HEK293 (cell line): ENCODE data around the gene HOXA10.

Experiments
- ATF2 ChIP-seq: fragments of 450-650 bp; formaldehyde crosslinking; IDR thresholded peaks from 2 replicates; pipeline ENCODE4 v1.5.1; 2016; ENCODE audit warnings: missing biosample characterization, missing genetic modification characterization, low read depth
- BCL11A ChIP-seq: fragments of 450-650 bp; formaldehyde crosslinking; IDR thresholded peaks from 2 replicates; pipeline ENCODE4 v1.5.1; 2016; ENCODE audit warnings: low read depth, missing biosample characterization, missing genetic modification characterization
- FEZF1 ChIP-seq: fragments of 450-650 bp; formaldehyde crosslinking; IDR thresholded peaks from 2 replicates; pipeline ENCODE4 v1.5.1; 2016; ENCODE audit warnings: missing biosample characterization, missing genetic modification characterization
- HIC1 ChIP-seq: fragments of 450-650 bp; formaldehyde crosslinking; IDR thresholded peaks from 2 replicates; pipeline ENCODE4 v1.5.1; 2016; ENCODE audit warnings: missing biosample characterization, missing genetic modification characterization
- INSM2 ChIP-seq: fragments of 450-650 bp; formaldehyde crosslinking; IDR thresholded peaks from 2 replicates; pipeline ENCODE4 v1.5.1; 2016; ENCODE audit warnings: missing biosample characterization, missing genetic modification characterization
- RBAK ChIP-seq: fragments of 450-650 bp; formaldehyde crosslinking; IDR thresholded peaks from 2 replicates; pipeline ENCODE4 v1.5.1; 2016; ENCODE audit warnings: missing biosample characterization, missing genetic modification characterization
- REST ChIP-seq: fragments of 450-650 bp; formaldehyde crosslinking; IDR thresholded peaks from 2 replicates; pipeline ENCODE4 v1.5.1; 2016; ENCODE audit warnings: missing biosample characterization, missing genetic modification characterization
- ZBTB1 ChIP-seq: fragments of 450-650 bp; formaldehyde crosslinking; IDR thresholded peaks from 2 replicates; pipeline ENCODE4 v1.5.1; 2016; ENCODE audit warnings: missing biosample characterization, missing genetic modification characterization
- ZBTB8A ChIP-seq: fragments of 450-650 bp; formaldehyde crosslinking; IDR thresholded peaks from 2 replicates; pipeline ENCODE4 v1.5.1; 2016; ENCODE audit warnings: missing biosample characterization, missing genetic modification characterization
- ZNF202 ChIP-seq: fragments of 450-650 bp; formaldehyde crosslinking; IDR thresholded peaks from 2 replicates; pipeline ENCODE4 v1.5.1; 2016; ENCODE audit warnings: missing biosample characterization, missing genetic modification characterization, borderline replicate concordance
- ZNF214 ChIP-seq: fragments of 450-650 bp; formaldehyde crosslinking; IDR thresholded peaks from 2 replicates; pipeline ENCODE4 v1.5.1; 2017; ENCODE audit warnings: missing biosample characterization, mild to moderate bottlenecking, missing genetic modification characterization, borderline replicate concordance
- ZNF292 ChIP-seq: fragments of 450-650 bp; formaldehyde crosslinking; IDR thresholded peaks from 2 replicates; pipeline ENCODE4 v1.5.1; 2016; ENCODE audit warnings: low read depth, missing biosample characterization, missing genetic modification characterization, borderline replicate concordance
- ZNF350 ChIP-seq: fragments of 450-650 bp; formaldehyde crosslinking; IDR thresholded peaks from 2 replicates; pipeline ENCODE4 v1.5.0; 2017; ENCODE audit warnings: missing biosample characterization, mild to moderate bottlenecking, missing genetic modification characterization
- ZNF394 ChIP-seq: fragments of 450-650 bp; formaldehyde crosslinking; IDR thresholded peaks from 2 replicates; pipeline ENCODE4 v1.5.1; 2016; ENCODE audit warnings: missing biosample characterization, missing genetic modification characterization, mild to moderate bottlenecking, moderate library complexity, borderline replicate concordance
- ZNF404 ChIP-seq: fragments of 450-650 bp; formaldehyde crosslinking; IDR thresholded peaks from 2 replicates; pipeline ENCODE4 v1.5.1; 2017; ENCODE audit warnings: missing biosample characterization, missing genetic modification characterization
- ZNF449 ChIP-seq: fragments of 450-650 bp; formaldehyde crosslinking; IDR thresholded peaks from 2 replicates; pipeline ENCODE4 v1.5.1; 2017; ENCODE audit warnings: missing biosample characterization, mild to moderate bottlenecking, missing genetic modification characterization, moderate library complexity
- ZNF501 ChIP-seq: fragments of 450-650 bp; formaldehyde crosslinking; IDR thresholded peaks from 2 replicates; pipeline ENCODE4 v1.5.1; 2016; ENCODE audit warnings: missing biosample characterization, missing genetic modification characterization
- ZNF585B ChIP-seq: fragments of 450-650 bp; formaldehyde crosslinking; IDR thresholded peaks from 2 replicates; pipeline ENCODE4 v1.5.1; 2016; ENCODE audit warnings: missing biosample characterization, missing genetic modification characterization
- ZNF596 ChIP-seq: fragments of 450-650 bp; IDR thresholded peaks from 2 replicates; pipeline ENCODE4 v1.5.0; 2018; ENCODE audit warnings: missing biosample characterization, mild to moderate bottlenecking, missing genetic modification characterization, moderate library complexity
- ZNF623 ChIP-seq: fragments of 450-650 bp; formaldehyde crosslinking; IDR thresholded peaks from 2 replicates; pipeline ENCODE4 v1.5.1; 2016; ENCODE audit warnings: missing biosample characterization, missing genetic modification characterization
- ZNF664 ChIP-seq: fragments of 450-650 bp; formaldehyde crosslinking; IDR thresholded peaks from 2 replicates; pipeline ENCODE4 v1.5.1; 2016; ENCODE audit warnings: missing biosample characterization, missing genetic modification characterization
- ZNF670 ChIP-seq: fragments of 450-650 bp; formaldehyde crosslinking; IDR thresholded peaks from 2 replicates; pipeline ENCODE4 v1.5.1; 2016; ENCODE audit warnings: missing biosample characterization, missing genetic modification characterization, low read depth
- ZNF677 ChIP-seq: fragments of 450-650 bp; IDR thresholded peaks from 2 replicates; pipeline ENCODE4 v1.5.0; 2018; ENCODE audit warnings: missing biosample characterization, mild to moderate bottlenecking, missing genetic modification characterization, moderate library complexity
- ZNF768 ChIP-seq: fragments of 450-650 bp; formaldehyde crosslinking; IDR thresholded peaks from 2 replicates; pipeline ENCODE4 v1.5.1; 2018; ENCODE audit warnings: missing biosample characterization, mild to moderate bottlenecking, missing genetic modification characterization

Gene HOXA10

GRCh38 chr7:27143023-27143949 is 30.8 kb downstream of the HOXA10 start, which contains the start of gene HOXA5 (continued):
- TF ChIP-seq INSM2 (peak; percentile 29; the same call in 1 of the 2 replicates), ZNF623 (tag by site-specific recombination) (no peak), FEZF1 (tag by site-specific recombination) (peak; percentile 87), ZNF214 (tag by site-specific recombination) (no peak), RBAK (tag by site-specific recombination) (no peak), ZNF664 (tag by site-specific recombination) (no peak), ZNF394 (tag by site-specific recombination) (peak; percentile 11; the same call in 1 of the 2 replicates), ZNF449 (tag by site-specific recombination) (no peak; the same call in 1 of the 2 replicates), ATF2 (tag by site-specific recombination) (no peak; the same call in 1 of the 2 replicates), ZNF596 (tag by site-specific recombination) (no peak; the same call in 1 of the 2 replicates), ZNF501 (tag by site-specific recombination) (no peak), ZBTB1 (tag by site-specific recombination) (peak; percentile 15; the same call in 1 of the 2 replicates), ZNF768 (tag by site-specific recombination) (no peak), ZNF677 (no peak), ZNF404 (tag by site-specific recombination) (no peak), ZNF350 (tag by site-specific recombination) (no peak), ZBTB8A (tag by site-specific recombination) (peak; percentile 74), ZNF670 (tag by site-specific recombination) (no peak), HIC1 (tag by site-specific recombination) (peak; percentile 84), ZNF585B (tag by site-specific recombination) (no peak), ZNF292 (tag by site-specific recombination) (no peak), BCL11A (tag by site-specific recombination) (peak; percentile 93), ZNF202 (tag by site-specific recombination) (no peak), REST (tag by site-specific recombination) (no peak)
